NCI-H2081 treated with DMSO at 0.1 percent for 48 hours (cell line): ENCODE results near the gene ZNF276.
"Not testable (repeated sequence)": the region's sequence is repeated elsewhere in the genome, so short reads cannot be mapped to it uniquely, and the experiment has no call there.

Source experiments
- DNase-seq: peaks from one replicate; lab custom pipeline; 2025; lab: John Stamatoyannopoulos, UW

The ZNF276 gene

GRCh38 chr16:89696670-89697128, 24.6 kb upstream of the ZNF276 start:
- no peak for DNase-seq

- no peak for DNase-seq
Measured at GRCh38 chr16:89697161-89697615, 24.1 kb upstream of the ZNF276 start.

GRCh38 chr16:89697616-89698331, 23.6 kb upstream of the ZNF276 start:
- DNase-seq = no peak

DNA sequence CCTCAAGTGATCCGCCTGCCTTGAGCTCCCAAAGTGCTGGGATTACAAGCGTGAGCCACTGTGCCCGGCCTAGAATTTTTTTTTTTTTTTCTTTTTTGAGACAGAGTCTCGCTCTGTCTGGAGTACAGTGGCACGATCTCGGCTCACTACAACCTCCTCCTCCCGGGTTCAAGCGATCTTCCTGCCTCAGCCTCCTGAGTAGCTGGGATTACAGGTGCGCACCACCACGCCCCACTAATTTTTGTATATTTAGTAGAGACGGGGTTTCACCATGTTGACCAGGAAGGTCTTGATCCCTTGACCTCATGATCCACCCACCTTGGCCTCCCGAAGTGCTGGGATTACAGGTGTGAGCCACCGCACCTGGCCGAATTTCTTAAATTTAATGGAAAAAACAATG, 22.6 kb upstream of the ZNF276 start:
- DNase-seq = not testable (repeated sequence)

DNA sequence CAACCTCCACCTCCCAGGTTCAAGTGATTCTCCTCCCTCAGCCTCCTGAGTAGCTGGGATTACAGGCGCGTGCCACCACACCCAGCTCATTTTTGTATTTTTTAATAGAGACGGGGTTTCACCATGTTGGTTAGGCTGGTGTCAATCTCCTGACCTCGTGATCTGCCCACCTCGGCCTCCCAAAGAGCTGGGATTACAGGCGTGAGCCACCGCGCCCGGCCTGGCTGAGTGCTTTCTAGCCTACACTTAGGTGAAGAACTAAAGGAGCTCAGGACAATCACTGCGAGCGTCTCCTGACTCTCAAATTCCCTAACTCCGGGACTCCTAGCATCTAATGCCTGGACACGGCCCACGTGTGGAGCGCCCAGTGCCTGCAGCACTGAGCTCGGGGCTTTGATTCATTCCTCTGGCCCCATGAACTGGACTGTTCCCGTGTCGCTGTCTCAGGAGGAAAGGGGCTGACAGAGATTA, 21.7 kb upstream of the ZNF276 start:
- DNase-seq = not testable (repeated sequence)

- peak; percentile 92 for DNase-seq
Measured at GRCh38 chr16:89700100-89700648, 21.2 kb upstream of the ZNF276 start.

GRCh38 chr16:89700649-89701424, 20.5 kb upstream of the ZNF276 start:
- no peak for DNase-seq

DNA sequence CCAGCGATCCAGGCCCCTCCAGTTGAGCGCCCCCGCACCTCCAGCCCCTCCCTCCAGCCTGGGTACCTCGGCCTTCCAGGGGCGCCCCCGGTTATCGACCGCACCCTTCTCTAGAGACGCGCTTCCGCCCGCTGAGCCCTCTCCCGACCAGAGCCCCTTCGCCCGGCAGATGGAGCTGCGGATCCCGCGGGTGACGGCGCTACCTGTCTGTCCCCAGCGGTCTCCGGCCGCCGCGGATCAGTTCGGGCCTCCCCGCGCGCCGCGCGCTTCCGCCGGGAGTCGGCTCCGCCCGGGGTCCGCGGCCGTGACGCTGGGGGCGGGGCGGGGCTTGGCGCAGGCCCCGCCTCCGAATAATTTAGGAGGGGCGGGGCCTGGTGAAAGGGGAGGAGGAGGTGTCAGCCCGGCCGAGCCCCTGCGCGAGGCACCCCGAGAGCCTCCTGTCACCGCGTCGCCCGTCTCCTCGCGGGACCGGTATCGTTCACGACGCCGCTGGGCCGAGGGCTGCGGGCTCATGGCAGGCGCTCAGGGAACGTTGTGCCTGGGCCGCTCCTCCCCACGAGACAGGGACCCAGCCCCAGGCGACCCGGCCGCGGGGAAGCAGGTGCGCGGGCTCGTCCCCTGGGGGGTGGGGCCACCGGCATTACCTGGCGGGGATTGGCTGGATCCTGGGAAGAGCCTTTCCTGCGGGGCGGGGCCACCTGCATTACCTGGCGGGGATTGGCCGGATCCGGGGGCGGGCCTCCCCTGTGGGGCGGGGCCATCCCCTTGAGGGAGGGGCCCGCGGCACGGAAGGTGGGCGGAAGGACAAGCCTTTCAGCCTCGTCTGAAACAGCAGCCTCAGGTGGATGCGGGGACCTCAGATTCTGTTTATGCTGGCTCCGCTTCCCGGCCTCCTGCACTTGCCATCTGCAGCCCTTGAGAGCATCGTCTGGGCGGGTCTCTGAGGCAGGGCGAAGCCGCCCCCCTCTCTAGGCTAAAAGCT, 19.6 kb upstream of the ZNF276 start, which contains the start of gene SPATA2L:
Gene SPATA2L (minus strand): TSS at position 281 of the 982 bp plus-strand sequence. CDS start 473 bp downstream, outside the sequence.
- peak; percentile 52 for DNase-seq

DNA sequence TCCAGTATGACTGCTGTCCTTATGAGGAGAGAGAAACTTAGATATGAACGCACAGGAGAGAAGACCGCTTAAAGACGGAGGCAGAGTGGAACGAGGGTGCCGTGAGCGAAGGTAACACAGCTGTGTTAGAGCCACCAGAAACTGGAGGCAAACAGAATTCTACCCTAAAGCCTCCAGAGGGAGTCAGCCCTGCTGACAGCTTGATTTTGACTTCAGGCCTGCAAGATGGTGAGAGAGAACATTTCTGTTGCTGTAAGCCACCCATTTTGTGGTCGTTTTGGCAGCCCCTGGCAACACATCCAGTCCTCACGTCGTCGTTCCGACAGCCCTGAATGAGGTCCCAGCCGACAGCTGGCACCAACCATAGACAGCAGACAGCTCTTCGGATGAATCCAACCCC, 17.1 kb upstream of the ZNF276 start:
- no peak for DNase-seq

DNA sequence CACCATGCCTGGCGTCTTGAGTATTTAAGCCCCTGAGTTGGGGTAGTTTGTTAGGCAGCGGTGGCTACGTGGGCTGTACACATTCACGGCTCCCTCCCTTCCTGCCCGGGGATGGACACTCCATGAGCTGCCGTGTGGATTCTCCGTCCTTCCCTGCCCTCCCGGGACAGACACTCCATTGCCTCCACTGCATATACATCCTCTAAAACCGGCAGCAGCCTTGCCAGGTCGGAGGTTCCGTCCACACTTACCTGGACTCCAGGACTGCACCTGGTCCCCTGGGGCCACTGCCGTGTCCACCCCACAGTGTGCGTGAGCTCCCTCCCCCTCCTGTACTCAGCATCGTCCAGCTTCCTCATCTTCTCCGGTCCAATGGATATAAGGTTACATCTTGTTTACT, 16.3 kb upstream of the ZNF276 start:
- no peak for DNase-seq

- no peak for DNase-seq
Measured at GRCh38 chr16:89706518-89707260, 14.6 kb upstream of the ZNF276 start.

DNA sequence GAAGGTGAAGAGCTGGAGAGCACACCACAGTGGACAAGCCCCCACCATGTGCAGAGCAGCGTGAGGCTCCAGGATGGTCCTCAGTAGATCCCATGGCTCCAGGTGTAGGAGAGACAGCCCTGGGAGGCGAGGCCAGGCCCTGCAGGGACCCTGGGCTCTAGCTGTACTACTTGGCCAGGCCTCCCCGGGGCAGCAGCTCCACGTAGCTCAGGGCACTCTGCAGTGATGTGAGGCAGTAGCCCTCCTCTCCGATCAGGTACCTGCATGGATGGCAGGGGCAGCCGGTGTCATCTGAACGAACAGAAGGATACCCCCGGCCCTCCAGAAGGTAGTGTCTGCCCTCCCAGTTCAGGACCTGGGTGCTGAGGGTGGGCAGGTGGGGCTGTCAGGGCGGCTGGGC, 13.6 kb upstream of the ZNF276 start:
- no peak for DNase-seq

DNA sequence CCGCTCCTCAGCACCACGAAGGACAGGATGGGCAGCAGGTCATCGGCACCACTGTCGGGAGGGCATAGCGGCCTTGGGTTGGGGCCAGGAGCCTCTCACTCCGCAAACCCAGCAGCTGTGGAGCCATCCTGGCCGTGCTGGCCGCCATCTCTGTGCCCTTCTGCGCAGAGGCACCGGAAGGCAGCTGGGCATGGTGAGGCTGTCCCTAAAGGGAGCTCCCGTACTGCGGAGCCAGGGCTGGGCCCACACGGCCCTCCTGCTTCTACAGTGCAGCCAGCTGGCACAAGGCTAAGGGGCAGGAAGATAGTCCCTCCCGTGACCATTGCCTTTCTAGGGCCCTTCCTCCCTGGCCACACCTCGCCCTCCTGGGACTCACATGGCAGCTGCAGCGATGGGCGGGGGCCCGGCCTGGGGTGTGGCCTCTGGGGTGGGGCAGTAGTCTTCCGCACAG, 12.8 kb upstream of the ZNF276 start:
- no peak for DNase-seq

GRCh38 chr16:89709166-89709565, 12.2 kb upstream of the ZNF276 start:
- no peak for DNase-seq

DNA sequence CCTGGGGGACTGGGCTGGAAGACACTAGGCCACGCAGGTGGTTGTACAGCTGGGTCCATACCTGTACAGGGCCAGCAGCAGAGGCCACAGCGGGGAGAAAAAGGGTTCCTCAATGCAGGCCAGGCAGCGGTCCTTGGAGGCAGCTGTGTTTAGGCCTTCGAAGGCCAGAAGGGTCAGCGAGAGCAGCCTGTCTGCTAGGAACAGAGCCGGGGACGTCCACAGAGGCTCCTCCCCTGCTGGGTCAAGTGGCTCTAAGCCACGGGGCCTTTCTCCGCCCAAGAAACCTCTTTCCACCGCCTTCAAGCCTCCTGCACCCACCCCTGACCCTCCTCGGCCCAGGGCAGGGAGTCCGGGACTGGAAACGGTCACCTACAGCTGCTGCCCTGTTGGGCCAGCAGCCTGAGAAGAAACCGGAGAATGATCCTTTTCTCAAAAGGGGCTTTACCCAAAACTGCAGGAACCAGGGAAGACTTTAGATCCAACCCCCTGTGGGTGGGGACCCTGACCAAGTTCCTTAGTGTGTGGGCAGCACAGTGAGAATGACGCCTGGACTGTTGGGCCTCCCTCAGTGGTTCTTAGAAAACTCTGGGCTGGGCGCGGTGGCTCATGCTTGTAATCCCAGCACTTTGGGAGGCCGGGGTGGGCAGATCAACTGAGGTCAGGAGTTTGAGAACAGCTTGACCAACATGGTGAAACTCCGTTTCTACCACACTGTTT, 11.5 kb upstream of the ZNF276 start:
- DNase-seq = no peak

DNA sequence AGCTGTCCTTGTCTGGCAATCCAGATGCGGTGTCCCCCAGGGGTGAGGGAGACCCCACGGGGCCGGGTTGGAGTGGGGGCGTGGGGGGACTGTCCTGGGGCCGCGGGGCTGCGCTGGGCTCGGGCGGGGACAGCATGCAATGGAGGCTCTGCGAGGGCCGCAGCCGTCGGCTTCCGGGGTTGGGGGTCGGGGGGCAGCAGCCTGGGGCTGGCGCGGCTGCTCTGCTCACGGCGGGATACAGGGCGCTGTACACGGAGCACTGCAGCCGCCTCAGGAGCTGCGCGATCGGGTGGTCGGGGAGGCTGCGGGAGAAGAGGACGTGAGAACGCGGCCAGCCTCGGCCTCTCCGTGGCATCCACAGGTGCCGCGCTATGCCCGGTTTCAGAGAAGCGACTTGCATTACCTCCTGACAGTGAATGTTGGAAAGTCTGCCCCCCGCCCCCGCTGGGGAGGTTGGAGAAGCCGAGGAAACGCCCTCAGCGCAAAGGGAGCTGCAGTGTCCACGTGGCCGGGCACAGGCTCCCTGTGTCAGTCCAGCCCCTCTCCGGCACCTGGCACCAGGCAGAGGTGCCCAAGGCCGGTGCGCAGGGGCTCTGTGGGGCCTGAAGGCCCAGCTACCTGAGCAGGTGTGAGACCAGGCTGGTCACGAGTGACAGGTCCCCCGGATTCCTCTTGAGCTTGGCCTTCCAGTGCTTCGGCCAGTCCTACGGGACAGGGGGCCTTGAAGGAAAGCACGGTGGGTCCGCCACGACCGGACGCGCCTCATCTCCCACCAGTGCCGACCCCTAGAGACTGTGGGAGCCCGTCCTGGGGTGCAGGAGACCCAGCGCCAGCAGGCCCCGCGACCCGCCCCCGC, 10.4 kb upstream of the ZNF276 start:
- DNase-seq = no peak

- DNase-seq = no peak
Measured at GRCh38 chr16:89711601-89712273, 9.6 kb upstream of the ZNF276 start.

- no peak for DNase-seq
Measured at GRCh38 chr16:89712274-89712781, 9.0 kb upstream of the ZNF276 start.
